Measurements from ENCODE around the gene RPS3.
A peak's percentile ranks its signal among the peaks of the same experiment; 100 is the strongest.
"Not testable (repeated sequence)": the region's sequence is repeated elsewhere in the genome, so short reads cannot be mapped to it uniquely, and the experiment has no call there.

RPS3 gene

DNA sequence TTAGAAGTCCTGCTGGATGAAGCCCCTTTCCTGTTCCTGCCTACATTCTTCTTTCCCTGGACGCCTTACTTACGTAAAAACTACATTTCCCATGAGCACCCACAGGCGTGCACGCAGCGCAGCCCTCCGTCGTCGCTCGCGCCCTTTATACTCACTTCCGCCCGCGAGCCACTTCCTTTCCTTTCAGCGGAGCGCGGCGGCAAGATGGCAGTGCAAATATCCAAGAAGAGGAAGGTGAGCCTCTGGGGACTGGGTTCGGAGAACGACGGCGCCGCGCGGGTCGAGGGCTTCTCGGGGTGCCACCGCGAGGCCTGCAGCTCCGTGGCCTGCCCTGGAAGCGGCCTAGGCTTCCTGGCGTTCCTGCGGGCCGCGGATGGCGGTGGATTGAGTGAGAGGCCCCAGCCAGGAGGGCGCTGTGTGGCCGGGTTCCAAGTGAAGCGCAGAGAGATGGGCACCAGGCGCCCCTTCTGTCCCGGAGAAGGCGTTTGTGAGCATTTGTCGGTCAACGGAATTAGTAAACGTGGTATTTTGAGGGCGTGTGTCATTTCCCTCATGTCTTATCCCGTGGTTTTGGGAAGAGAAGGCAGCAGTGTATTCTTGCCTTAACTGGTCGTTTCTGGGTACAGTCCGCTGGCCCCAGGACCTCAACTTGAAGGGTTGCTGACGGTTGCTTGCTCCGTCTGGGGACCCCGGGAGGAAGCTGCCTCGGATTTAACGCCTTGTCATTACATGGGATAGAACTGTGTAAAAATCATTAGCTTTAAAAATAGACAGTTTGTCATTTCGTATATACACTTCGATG is at the start of gene RPS3:
RPS3 (plus strand) TSS at position 175 of the 802 bp plus-strand sequence; CDS start at position 205, 30 bp downstream.
- DNase-seq (ENCODE audit: low spot score), result peak; percentile 86

DNA sequence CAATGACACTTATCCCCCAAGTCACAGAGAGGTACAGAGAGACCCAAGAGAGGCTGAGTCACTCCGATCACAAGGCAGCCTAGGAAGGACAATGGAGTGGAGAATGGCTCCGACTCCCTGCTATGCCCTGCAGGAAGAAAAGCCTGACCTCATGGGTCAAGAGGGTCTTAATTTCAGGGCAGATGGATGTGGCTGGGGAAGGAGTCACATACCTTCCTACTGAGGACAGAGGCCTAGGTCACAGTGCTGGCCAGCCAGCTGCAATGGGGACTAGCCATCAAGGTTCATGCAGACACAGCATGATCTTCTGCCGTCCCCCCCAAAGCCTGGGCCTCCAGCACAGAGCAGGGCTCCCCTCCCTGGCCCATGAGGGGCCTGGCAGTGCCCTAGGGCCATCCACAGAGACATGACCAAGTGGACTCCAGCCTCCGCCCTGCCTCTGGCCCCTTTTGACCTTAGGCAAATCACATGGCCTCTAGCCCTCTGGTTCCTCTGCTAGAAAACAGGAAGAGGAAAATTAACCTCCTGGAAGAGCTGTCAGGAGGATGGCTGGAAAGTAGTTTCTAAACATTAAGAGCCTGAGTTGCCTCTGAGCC is 49.7 kb upstream of the RPS3 start:
- no peak for DNase-seq (ENCODE audit: low spot score)

DNA sequence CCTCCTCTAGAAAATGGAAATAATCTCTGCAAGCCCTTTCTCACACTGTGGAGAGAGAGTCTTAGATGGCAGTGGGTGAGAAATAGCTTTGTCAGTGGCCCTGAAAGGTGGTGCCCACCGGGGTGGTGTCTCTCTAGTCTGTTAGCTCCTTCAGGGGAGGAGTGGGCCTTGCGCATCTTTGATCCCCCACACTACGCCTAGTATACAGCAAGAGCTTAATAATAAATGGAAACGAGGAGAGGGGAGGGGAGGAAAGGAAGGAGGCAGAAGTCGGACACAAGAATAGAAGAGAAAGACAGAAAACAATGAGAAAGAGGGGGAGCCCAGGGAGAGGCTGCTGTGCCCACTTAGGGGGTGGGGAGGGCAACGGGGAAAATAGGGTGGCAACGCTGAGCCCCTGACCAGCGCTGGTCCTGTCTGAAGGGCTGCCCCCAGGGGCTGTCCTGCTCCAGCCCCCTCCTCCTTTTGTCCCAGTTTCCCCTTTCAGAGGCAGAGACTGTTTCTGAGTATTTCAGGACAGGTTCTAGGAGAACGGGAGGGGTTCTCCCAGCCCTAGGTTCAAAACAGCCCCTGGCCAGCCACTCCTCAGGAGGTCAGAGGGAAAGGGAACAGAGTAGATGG is 49.1 kb upstream of the RPS3 start:
- DNase-seq (ENCODE audit: low spot score), result no peak

DNA sequence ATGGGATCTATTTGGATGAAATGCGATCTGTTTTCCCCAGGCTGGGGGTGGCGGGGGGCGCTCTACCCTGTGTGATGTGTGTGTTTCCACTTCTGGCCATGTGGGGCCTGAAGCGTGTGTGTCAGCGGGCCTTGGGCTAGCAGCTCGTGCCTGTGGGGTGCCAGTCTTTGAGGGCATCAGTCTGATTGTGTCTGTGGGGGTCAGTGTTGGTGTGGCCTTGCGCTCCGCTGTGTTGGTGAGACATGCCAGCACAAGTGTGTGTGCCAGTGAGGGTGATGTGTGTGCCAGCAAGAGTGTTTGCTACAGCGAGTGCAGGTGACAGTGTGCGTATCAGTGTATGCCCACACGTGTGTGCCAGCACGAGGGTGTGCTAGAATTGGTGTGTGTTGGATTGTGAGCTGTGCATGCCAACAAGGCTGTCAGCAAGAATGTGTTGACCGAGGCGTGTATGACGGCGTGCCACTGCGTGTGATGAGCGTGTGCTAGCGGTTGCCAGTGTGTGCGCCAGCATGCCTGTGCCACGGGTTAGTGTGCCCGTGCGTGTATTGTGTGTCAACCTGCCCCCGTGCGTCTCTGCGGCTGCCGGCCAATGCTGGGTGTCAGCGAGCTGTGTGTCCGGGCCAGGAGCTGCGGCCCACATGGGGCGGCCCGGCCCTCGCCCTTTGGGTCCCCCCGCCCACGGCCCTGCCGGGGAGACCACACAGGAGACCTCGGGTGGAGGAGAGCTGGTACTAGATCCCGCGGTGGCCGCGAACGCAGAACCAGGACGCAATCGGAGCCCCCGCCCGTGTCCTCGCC is 48.4 kb upstream of the RPS3 start:
- peak; percentile 35 for DNase-seq (ENCODE audit: low spot score)

DNA sequence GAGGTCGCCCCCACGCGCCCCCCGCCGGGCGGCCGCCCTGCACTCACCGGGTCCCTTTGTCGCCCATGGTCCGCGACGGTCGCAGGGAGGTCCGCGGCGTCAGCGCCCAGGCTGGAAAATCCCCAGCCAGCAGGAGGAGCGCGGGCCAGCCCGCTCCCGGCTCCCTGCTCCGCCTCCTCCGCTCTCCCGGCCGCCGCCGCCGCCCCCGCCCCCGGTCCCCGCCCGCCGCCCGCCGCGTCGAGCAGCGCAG is 47.9 kb upstream of the RPS3 start, which contains the start of gene ARRB1:
ARRB1 (minus strand) TSS at position 121 of the 250 bp plus-strand sequence; CDS start at position 67, 54 bp downstream.
- DNase-seq (ENCODE audit: low spot score), result no peak

DNA sequence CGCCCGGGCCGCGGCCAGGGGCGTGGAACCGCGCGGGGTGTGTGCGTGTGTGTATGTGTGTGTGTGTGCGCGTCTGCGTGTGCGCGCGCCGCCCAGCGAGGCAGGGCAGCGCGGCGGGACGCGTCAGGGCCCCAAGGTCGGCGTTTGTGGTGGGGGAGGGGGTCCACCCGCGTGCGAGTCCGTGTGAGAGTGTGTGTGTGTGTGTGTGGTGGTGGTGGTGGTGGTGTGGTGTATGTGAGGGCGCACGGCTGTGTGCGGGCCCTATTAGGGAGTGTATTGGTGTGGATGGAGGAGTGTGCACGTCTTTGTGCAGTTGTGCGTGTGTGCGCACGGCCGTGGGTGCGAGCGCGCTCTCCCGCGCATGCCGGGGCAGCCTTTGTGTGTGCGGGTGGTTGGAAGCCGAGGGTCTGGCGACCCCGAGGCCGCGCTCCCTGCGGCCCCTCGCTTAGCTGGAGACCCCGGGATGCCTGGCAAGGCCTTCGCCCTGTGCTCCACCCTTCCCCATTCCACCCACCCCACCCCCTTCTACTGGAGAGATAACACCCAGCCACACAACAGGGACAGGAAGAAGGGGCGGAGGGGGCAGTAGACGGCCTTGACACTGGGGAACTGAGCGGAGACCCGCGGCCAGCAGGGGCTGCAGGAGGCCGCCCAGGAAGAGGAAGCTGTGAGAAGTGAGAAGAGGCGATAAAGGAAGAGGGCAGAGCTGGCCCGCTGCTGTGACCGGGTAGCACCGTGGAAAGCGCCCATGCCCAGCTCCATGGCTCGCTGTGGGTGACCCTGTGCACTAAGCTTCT is 47.3 kb upstream of the RPS3 start:
- peak; percentile 55 for DNase-seq (ENCODE audit: low spot score)

DNA sequence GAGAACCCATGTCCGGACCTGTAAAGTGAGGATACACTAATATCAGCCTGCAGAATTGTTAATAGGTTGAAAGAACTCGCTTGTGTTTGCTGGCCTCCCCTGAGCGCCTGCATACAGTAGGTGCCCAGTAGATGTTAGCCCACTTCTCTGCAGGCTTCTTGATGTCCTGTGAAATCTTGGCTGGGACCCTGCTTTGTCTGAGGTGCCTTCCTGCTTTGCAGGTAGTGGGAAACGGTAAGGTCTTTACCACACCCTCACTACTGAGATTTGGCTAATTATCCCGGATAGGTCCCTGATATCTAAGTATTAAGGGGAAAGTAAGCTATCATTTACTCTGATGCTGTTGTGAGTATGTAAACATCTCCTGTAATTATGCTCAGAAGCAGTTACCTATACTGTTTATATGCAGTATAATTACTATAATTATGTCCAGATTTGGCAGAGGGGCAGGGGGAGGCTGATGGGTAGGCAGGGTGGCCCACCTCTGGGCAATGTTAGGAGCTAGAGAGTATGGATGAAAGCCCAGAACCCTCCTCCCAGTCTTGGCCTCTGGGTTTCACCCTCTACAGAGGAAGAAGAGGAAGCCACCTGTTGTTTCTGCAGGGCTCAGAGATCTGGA is 46.6 kb upstream of the RPS3 start:
- no peak for DNase-seq (ENCODE audit: low spot score)

DNA sequence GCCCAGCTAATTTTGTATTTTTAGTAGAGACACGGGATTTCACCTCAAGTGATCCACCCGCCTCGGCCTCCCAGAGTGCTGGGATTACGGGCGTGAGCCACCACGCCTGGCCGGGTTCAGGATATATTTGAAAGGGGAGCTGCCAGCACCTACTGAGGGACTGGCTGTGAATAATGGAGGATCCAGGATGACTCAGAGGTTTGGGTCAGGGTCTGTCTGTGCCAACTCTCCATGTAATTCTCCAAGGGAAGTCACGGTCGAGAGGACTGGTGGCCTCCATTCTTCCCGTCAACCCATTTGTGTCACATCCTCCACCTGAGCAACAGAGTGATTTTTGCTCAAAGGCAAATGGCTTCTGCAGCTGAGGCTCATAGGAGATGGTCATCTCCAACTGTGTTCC is 44.3 kb upstream of the RPS3 start:
- DNase-seq (ENCODE audit: low spot score), result no peak

DNA sequence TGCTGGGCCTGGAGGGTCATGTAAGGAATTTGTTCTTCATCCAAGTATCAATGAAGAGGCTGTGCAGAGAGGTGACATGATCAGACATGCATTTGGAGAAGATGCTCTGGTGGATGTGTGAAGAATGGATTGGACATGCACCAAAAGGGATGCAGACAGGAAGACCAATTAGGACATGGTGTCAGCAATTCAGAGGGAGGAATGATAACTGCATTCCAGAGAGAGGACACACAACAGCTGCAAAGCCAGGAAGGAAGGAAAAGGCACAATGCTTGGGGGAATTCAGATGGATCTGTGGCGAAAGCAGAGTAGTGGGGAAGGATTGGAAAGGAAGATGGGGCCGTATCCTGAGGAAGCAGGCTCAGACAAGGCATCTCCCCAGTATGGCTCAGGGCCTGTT is 42.7 kb upstream of the RPS3 start:
- no peak for DNase-seq (ENCODE audit: low spot score)

DNA sequence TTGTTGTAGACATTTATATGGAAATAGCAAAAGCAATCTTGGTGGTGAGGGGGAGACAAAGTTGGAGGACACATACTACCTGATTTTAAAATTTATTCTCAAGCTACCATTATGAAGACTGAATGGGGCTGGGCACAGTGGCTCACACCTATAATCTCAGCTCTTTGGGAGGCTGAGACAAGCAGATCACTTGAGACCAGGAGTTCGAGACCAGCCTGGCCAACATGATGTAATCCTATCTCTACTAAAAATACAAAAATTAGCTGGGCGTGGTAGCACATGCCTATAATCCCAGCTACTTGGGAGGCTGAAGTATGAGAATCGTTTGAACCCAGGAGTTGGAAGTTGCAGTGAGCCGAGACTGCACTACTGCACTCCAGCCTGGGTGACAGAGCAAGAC is 37.0 kb upstream of the RPS3 start:
- not testable (repeated sequence) for DNase-seq (ENCODE audit: low spot score)

DNA sequence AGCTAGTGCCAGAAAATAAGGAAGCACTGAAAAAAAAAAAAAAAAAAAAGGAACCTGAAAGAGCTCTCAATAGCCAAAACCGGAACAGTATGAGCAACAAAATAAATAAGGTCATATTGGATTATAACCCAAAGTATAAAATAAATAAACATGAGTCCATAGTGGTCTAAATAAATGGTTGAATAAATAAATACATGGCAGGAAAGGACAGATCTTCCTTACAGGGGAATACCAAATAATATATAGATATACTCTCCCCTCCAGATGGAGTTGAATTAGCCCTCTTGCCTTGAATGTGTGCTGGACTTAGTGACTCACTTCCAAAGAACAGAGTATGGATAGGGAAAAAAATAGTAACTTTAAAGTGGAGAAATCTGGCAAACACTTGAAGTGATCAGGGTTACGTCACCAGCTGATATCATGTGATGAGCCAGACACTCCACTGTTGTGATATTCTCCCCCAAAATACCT is 33.6 kb upstream of the RPS3 start:
- DNase-seq (ENCODE audit: low spot score), result no peak

DNA sequence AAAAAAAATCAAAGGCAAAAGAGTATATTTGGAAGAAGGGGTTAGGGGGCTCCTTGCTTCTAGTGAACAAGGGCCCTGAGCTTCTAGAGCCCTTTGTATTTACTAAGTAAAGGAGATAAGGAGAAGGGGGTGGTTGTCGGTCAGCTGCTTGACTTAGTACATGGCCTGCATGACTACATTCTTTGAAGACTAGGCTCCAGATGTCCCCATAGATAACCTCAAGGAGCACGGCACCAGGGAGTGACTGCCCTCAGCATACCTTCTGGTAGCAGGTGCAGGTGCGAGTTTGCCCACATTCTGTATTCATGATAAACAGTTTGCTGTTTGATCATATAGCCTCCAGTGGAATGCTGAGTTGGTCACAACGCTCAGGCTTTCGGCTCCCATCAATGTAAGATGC is 32.5 kb upstream of the RPS3 start:
- not testable (repeated sequence) for DNase-seq (ENCODE audit: low spot score)

DNA sequence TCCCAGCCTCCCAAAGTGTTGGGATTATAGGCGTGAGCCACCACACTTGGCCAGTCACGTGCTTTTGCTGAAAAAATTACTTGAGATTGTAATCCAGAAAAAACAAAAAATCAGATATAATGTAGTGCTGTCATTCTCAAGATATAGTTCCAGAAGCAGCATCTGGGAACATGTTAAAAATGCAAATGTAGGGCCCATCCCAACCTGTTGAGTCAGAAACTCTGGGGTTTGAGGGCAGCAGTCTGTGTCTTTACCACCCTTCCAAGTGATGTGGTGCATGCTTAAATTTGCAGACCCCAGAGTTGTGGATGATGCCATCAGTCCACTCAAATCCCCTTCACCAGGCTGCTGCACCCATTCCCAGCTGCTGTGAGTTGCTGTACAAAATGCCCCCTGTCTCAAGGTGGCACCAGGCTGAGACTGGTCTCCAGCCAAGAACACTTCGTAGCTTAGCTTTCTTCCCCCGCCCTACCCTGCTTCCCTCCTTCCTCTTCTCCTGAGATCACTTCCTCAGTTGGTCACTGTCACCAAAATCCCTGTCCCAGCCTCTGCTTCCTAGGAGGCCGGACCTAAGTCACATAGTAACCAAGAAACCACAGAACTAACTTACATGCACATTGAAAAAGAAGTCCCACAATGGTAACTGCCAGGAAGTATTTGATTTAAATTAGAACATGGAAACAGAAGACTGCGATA is 29.6 kb upstream of the RPS3 start:
- DNase-seq (ENCODE audit: low spot score), result no peak

DNA sequence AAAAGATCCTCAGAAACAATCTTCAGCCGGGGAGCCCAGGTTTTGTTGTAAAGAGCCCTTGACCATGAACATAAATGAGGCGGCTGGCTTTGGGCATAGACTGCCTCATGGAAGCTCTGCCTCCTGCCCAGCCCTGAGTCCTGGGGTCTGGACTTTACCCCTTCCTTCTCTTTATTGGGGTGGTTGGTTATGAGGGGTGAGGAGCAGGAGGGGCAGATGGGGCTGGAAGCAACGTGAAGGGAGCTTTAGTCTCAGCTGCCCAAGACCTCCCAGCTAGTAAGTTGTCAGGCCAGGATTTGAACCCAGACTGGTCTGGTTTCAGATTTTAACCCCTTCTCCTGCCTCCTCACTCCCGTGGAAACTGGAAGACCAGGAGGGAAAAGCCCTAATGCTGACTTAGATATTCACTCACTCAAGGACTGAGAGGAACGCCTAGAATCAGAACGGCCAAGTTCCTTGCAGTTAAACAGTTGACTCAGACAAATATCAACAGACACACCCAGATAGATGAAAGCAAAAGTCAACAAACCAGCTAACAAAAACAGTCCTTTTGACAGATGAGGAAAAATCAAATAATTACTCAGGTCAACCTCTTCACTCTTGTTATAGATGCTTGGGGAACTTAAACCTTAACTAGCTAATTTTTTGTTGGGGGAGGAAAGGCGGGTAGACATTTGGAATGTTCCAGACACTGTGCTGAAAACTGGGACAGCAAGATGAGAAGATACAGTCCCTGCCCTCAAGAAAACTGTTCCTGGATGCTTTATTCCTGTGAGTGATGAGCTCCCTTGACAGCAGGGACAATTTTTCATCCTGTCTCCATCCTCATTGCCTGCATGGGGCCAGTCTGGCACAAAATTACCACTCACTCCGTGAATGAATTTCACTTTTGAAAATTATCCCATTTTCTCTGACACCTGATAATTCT is 27.1 kb upstream of the RPS3 start:
- no peak for DNase-seq (ENCODE audit: low spot score)

DNA sequence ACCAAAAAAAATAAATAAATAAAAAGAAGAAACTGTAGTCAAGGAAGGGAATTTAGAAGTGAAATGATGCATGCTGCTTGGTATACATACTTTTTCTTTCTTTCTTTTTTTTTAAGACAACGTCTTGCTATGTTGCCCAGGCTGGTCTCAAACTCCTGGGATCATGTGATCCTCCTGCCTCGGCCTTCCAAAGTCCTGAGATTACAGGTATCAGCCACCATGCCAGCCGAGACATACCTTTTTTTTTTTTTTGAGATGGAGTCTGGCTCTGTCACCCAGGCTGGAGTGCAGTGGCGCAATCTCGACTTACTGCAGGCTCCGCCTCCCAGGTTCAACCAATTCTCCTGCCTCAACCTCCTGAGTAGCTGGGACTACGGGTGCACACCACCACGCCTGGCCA is 26.1 kb upstream of the RPS3 start:
- DNase-seq (ENCODE audit: low spot score), result no peak

DNA sequence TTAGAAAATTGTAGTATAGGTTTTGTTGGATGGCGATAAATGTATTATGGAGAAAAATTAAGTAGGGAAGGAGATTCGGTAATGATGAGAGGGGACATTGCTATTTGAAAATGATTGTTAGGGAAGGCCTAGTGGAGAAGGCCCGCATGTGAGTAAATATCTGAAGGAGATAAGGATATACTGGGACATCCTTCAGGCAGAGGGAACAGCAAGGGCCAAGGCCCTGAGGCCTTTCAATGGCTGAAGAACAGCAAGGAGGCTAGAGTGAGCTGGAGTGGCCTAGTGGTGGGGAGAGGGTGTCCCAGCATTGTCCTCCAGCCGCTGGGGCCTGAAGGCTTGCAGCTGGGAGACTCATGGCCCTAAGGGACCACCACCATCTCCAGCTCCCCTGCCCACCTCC is 24.7 kb upstream of the RPS3 start:
- no peak for DNase-seq (ENCODE audit: low spot score)

DNA sequence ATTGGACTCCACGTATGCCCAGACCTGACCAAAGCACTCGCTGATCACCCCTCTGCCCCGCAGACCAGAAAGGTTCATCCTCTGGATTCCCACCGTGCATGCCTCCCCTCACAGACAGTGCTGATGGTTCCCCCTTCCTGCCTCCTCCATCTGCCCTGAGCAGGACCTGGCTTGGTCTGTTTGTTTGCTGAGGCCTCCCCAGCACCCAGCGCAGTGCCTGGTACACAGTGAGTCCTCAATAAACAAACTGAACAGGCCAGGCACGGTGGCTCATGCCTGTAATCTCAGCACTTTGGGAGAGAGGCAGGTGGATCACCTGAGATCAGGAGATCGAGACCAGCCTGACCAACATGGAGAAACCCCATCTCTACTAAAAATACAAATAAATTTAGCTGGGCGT is 23.7 kb upstream of the RPS3 start:
- no peak for DNase-seq (ENCODE audit: low spot score)

DNA sequence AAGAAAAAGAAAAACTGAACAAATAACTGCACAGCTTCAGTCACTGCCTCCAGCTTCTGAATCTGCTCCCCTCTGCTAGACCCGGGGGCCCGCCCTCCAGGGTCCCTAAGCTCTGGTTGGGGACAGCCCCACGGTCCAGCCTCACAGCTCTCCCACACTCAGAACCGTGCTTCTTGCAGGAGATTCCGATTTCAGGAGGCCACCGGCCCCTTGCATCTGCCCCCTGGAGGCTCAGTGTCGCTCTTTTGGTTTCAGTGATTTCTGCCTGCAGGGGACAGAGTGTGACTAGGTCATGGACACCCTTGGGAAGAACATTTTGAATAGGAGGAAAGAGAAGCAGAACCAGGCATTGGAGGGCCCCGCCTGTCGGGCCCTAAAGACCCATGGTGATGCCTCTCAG is 23.1 kb upstream of the RPS3 start:
- no peak for DNase-seq (ENCODE audit: low spot score)

DNA sequence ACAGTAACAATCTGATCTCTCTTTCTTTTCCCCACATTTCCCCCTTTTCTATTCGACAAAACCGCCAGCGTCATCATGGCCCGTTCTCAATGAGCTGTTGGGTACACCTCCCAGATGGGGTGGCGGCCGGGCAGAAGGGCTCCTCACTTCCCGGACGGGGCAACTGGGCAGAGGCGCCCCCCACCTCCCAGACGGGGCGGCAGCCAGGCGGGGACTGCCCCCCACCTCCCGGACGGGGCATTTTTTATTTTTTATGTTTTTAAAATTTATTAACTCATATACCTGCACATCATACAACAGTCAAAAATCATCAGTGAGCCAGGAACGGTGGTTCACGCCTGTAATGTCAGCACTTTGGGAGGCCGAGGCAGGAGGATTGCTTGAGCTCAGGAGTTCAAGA is 20.5 kb upstream of the RPS3 start:
- not testable (repeated sequence) for DNase-seq (ENCODE audit: low spot score)

DNA sequence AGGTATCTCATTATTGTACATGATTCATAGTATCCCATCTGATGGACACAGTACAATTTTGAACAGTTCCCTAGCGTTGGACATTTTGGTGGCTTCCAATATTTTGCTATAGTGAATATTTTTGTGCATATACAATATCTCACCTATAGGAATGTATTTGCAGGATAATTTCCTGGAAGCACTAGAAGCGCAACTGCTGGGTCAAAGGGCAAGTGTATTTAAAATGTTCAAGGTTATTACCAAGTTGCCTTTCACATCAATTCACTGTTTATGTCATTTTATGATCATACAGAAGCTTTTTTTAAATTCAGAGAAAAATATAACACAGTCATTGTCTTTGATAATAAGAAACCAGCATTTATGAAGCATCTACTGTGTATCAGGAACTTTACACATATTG is 19.1 kb upstream of the RPS3 start:
- DNase-seq (ENCODE audit: low spot score), result no peak
